Esophagus squamous epithelium (tissue), 4 donors: Measurements from ENCODE around the gene CCDC71L.

Experiments used
- CTCF ChIP-seq, 6 experiments: fragments of 450-650 bp in 4 of 6; fragments of 200-600 bp in 2 of 6; sonication (generic) in 2 of 6; IDR thresholded peaks; one replicate each; pipeline ENCODE4 v1.5.1; 2016 to 2019; ENCODE audit warnings: antibody characterized with exemption in 6 of 6, mild to moderate bottlenecking in 4 of 6, moderate library complexity in 4 of 6
- POLR2A ChIP-seq, 4 donors: fragments of 450-650 bp; IDR thresholded peaks; one replicate each; pipeline ENCODE4 v1.6.1; 2017; ENCODE audit warnings: antibody characterized with exemption in 4 of 4, mild to moderate bottlenecking in 4 of 4, moderate library complexity in 3 of 4

GRCh38 chr7:106620034-106620433 is 40.9 kb downstream of the CCDC71L start:
- TF ChIP-seq POLR2A (IDR thresholded peaks at IDR 0.05) (no peak), CTCF (IDR thresholded peaks at IDR 0.05) (no peak)
